ENCODE data around the gene ZNF366.

Gene ZNF366

GRCh38 chr5:72488756-72489155, 18.5 kb downstream of the ZNF366 start:
- DNase-seq (ENCODE audit: low read depth) = no peak

GRCh38 chr5:72487177-72487576, 20.0 kb downstream of the ZNF366 start:
- no peak for DNase-seq (ENCODE audit: low read depth)

GRCh38 chr5:72486371-72486770, 20.8 kb downstream of the ZNF366 start:
- no peak for DNase-seq (ENCODE audit: low read depth)

- DNase-seq (ENCODE audit: low read depth) = no peak
Measured at GRCh38 chr5:72485430-72485974, 21.7 kb downstream of the ZNF366 start.

- DNase-seq (ENCODE audit: low read depth) = no peak
Measured at GRCh38 chr5:72482046-72482445, 25.2 kb downstream of the ZNF366 start.

- no peak for DNase-seq (ENCODE audit: low read depth)
Measured at GRCh38 chr5:72480841-72481240, 26.4 kb downstream of the ZNF366 start.

GRCh38 chr5:72479921-72480320, 27.3 kb downstream of the ZNF366 start:
- DNase-seq (ENCODE audit: low read depth) = no peak

- DNase-seq (ENCODE audit: low read depth) = no peak
Measured at GRCh38 chr5:72478684-72479083, 28.5 kb downstream of the ZNF366 start.

- no peak for DNase-seq (ENCODE audit: low read depth)
Measured at GRCh38 chr5:72478276-72478675, 28.9 kb downstream of the ZNF366 start.

GRCh38 chr5:72477644-72478043, 29.6 kb downstream of the ZNF366 start:
- DNase-seq (ENCODE audit: low read depth) = no peak

- DNase-seq (ENCODE audit: low read depth) = no peak
Measured at GRCh38 chr5:72477176-72477575, 30.0 kb downstream of the ZNF366 start.

GRCh38 chr5:72476721-72477120, 30.5 kb downstream of the ZNF366 start:
- DNase-seq (ENCODE audit: low read depth) = no peak

GRCh38 chr5:72476275-72476674, 30.9 kb downstream of the ZNF366 start:
- DNase-seq (ENCODE audit: low read depth) = no peak

- DNase-seq (ENCODE audit: low read depth) = no peak
Measured at GRCh38 chr5:72474516-72474915, 32.7 kb downstream of the ZNF366 start.

- DNase-seq (ENCODE audit: low read depth) = no peak
Measured at GRCh38 chr5:72474046-72474500, 33.1 kb downstream of the ZNF366 start.

- no peak for DNase-seq (ENCODE audit: low read depth)
Measured at GRCh38 chr5:72472666-72473422, 34.4 kb downstream of the ZNF366 start.

- DNase-seq (ENCODE audit: low read depth) = no peak
Measured at GRCh38 chr5:72472031-72472430, 35.2 kb downstream of the ZNF366 start.

- DNase-seq (ENCODE audit: low read depth) = peak; percentile 68
Measured at GRCh38 chr5:72470826-72471225, 36.4 kb downstream of the ZNF366 start.

- no peak for DNase-seq (ENCODE audit: low read depth)
Measured at GRCh38 chr5:72468606-72469005, 38.6 kb downstream of the ZNF366 start.

- peak; percentile 64 for DNase-seq (ENCODE audit: low read depth)
Measured at GRCh38 chr5:72468024-72468423, 39.2 kb downstream of the ZNF366 start.

- DNase-seq (ENCODE audit: low read depth) = no peak
Measured at GRCh38 chr5:72467461-72467860, 39.7 kb downstream of the ZNF366 start.

- no peak for DNase-seq (ENCODE audit: low read depth)
Measured at GRCh38 chr5:72465601-72466563, 41.3 kb downstream of the ZNF366 start.

- DNase-seq (ENCODE audit: low read depth) = no peak
Measured at GRCh38 chr5:72465066-72465465, 42.1 kb downstream of the ZNF366 start.
